HG03135 (cell line): ENCODE measurements around the gene MPP3.
"Not testable (repeated sequence)": the region's sequence is repeated elsewhere in the genome, so short reads cannot be mapped to it uniquely, and the experiment has no call there.

ENCODE experiments used
- ATAC-seq: cut with Tn5 transposase; IDR thresholded peaks from one replicate; pipeline ENCODE4 v1.9.1; 2021; ENCODE audit warnings: mild to moderate bottlenecking, moderate library complexity; ENCODE audit not compliant: unreplicated experiment

The MPP3 gene

DNA sequence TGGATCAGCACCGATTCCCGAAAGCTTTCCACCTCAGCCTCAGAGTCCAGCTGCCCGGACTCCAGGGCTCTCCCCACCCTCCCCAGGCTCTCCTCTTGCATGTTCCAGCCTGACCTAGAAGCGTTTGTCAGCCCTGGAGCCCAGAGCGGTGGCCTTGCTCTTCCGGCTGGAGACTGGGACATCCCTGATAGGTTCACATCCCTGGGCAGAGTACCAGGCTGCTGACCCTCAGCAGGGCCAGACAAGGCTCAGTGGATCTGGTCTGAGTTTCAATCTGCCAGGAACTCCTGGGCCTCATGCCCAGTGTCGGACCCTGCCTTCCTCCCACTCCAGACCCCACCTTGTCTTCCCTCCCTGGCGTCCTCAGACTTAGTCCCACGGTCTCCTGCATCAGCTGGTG lies 29.0 kb upstream of the MPP3 start:
- no peak for ATAC-seq

DNA sequence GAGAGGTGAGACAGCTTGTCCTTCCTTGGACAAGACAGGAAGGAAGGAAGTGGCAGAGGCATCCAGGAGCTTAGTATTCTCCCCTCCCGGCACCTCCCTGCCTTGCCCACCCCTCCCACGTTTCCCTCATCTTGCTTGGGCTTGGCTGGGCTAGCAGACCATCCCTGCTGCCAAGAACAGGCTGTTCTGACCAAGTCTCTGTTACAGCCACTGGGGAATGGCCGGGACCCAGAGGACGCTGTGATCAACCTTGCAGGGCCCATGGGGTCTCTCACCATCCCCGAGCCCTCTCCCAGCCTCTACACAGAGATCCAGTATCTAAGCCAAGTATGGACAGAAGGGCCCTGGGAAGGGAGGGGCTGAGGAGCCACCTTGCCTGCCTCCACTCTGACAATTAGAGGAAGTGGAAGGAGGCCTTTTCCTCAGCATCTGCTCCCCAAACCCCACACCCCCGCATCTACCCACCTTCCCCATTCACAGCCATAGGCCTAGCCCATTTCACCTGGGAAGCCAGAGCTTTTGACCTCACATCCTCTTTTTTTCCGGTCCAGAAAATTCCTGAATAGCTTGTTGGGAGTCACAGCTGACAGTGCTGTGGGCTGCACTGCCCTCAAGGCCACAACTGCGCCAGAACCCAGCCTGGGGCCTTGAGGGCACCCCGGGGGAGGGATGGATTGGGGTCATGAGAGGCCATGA lies 28.1 kb upstream of the MPP3 start:
- no peak for ATAC-seq

DNA sequence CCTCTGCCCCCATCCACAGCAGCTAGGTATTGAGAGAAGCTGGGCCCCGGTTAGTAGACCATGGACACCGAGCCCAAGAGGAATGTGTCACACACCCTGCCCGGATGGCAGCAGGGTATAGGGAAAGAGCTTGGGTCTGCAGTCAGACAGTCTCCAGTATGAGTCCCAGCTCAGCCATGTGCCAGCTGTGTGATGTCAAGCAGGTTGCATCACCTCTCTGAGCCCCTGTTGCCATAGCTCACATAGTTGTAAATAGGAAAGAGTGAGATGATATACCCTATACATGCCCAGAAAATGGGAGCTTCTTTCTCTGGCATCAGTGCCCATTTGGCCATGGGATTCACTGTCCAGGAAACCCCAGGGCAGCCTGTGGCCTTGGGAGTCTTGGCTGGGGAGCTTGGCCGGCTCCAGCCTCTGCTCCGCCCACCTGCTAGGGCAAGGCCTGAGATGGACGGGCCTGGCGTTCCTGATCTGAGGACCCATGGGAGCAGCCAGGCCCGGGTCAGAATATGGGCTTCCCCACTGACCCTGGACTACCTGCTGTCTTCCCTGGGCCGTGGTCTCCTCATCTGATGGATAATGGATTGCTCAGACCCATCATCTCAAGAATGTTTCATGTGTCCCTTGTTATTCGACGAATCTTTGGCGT lies 27.3 kb upstream of the MPP3 start:
- ATAC-seq = no peak

- no peak for ATAC-seq
Measured at GRCh38 chr17:43857957-43858600, 25.1 kb upstream of the MPP3 start.

DNA sequence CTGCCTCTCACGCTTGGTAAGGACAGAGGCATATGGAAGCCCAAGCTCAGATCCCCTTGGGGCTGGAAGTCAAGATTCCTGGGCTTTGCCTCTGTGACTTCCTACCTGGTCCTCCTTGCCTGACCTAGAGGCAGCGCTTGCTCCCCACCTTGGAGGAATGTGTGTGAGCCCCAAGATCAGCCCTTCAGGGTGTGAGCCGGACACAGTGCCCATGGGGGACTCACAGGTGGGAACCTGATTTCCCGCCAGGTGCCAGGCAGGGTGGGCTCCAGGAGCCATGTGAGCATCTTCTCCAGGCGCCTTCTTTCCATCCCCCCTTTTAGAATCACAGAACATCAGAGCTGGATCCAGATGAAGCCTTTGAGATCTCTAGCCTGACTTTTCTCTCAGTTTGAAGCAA lies 24.2 kb upstream of the MPP3 start:
- no peak for ATAC-seq

GRCh38 chr17:43856141-43856540 lies 23.2 kb upstream of the MPP3 start:
- ATAC-seq = no peak

- no peak for ATAC-seq
Measured at GRCh38 chr17:43855061-43855460, 22.1 kb upstream of the MPP3 start.

- no peak for ATAC-seq
Measured at GRCh38 chr17:43854498-43854897, 21.6 kb upstream of the MPP3 start.

- ATAC-seq = no peak
Measured at GRCh38 chr17:43853546-43853945, 20.6 kb upstream of the MPP3 start.

DNA sequence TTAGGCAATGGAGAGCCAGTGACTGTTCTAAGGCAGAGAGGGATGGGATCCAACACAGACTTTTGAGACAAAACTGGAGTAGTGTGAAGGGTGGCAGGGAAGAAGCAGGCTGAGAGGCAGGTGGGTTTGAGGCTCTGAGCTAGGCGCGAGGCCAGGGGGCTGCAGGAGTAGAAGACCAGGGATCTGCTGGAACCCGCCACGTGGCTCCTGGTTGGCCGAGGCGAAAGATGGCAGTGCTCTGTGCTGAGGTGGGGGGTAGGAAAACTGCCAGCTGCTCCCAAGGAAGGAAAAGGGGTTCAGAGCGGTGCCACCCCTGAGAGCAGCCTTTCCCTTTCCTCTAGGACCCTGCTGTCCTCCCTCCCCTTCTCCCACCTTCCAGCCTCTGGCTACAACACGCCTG lies 19.6 kb upstream of the MPP3 start:
- no peak for ATAC-seq

- no peak for ATAC-seq
Measured at GRCh38 chr17:43849116-43849515, 16.2 kb upstream of the MPP3 start.

- no peak for ATAC-seq
Measured at GRCh38 chr17:43848601-43849000, 15.7 kb upstream of the MPP3 start.

DNA sequence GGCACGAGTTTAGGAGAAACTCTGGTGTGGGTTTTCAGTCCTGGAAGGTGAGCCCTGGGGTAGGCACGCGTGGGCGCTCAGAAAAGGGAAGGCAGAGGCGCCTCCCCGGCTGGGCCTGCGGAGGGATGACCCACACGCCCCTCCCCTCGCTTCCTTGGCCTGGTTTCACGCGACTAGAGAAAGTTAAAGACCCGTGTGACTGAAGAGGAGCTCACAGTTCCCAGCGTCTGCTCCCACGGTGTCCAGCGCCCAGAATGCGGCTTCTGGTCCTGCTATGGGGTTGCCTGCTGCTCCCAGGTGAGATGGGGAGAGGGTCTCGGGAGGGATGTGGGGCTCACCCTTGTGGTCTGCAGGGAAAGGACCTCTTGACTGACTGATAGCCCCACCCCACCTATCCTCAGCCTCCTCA lies 14.0 kb upstream of the MPP3 start, which contains the start of gene CD300LG:
Gene CD300LG, plus strand, starts transcription at position 214 of the 409 bp plus-strand sequence. Its CDS starts 41 bp downstream, at position 255.
- no peak for ATAC-seq

DNA sequence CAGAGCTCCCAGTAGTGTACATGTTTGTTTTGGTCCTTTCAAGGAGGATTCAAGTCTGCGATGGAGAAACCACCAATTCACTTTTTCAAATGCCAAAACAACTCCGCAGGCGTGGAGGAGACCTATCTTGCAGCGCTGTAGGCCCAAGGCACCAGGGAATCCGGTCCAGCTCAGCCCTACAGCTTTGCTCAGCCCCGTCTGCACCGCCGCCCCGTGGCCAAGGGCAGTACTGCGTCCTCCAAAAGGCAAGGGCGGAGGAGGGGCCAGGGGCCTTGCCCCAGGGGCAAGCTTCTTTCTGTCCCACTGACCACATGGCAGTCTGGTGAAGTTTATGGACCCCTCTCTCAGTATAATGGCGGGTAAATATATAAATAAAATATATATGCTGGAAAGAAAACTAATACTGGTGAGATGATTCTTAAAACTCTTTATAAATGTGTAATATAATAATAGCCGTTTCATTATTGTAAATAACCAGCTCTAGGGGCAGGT lies 13.3 kb upstream of the MPP3 start:
- no peak for ATAC-seq

- no peak for ATAC-seq
Measured at GRCh38 chr17:43845766-43846165, 12.8 kb upstream of the MPP3 start.

DNA sequence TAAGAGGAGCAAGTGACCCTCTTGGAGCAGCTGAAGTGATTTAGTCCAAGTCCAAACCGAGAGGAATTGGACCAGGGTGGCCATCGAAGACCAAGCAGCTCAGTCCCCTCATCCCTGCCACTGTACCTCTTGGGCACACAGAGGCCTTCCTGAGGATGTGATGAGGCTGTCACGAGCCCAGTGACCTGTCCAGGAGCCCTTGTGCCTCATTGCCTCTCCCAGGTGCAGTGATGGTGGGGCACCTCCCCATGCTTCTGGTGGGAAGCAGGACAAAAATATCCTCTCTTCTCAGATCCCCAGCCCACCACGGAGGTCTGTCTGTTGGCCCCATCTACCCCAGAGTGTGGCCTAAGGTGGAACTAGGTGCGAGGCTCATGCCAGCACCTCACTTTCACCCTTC lies 11.3 kb upstream of the MPP3 start:
- ATAC-seq = no peak

DNA sequence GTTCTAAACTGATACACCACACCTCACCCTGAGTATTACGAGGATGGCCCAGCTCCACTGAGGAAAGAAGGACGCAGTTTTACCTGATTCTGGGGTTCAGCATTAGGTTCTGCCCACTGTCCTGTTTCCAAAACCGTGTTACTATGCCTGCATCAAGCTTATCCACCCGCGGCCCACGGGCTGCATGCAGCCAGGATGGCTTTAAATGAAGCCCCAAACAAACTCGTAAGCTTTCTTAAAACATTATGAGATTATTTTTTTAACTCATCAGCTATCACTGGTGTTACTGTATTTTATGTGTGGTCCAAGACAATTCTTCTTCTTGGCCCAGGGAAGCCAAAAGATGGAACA lies 10.0 kb upstream of the MPP3 start:
- ATAC-seq = no peak

DNA sequence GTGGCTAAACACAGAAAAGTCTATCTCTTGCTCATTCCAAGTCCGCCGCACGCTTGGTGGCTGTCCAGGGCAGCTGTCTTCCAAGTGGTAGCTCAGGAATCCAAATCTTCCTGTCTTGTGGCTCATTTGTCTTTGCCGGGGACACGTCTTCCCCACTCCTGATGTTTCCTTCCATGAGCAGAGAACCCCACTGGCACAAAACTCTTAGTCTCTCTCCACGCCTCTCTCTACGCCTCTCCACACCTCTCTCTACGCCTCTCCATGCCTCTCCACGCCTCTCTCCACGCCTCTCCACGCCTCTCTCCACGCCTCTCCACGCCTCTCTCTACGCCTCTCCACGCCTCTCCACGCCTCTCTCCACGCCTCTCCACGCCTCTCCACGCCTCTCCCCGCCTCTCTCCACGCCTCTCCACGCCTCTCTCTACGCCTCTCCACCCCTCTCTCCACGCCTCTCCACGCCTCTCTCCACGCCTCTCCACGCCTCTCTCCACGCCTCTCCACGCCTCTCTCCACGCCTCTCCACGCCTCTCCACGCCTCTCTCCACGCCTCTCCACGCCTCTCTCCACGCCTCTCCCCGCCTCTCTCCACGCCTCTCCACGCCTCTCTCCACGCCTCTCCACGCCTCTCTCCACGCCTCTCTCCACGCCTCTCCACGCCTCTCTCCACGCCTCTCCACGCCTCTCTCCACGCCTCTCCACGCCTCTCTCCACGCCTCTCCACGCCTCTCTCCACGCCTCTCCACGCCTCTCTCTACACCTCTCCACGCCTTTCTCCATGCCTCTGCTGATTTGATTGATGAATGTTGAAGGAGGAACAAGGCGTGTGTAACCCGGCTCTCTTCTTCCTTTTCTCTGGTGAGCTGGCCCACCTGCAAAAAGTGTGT lies 9.4 kb upstream of the MPP3 start:
- not testable (repeated sequence) for ATAC-seq

- no peak for ATAC-seq
Measured at GRCh38 chr17:43841282-43841681, 8.3 kb upstream of the MPP3 start.

DNA sequence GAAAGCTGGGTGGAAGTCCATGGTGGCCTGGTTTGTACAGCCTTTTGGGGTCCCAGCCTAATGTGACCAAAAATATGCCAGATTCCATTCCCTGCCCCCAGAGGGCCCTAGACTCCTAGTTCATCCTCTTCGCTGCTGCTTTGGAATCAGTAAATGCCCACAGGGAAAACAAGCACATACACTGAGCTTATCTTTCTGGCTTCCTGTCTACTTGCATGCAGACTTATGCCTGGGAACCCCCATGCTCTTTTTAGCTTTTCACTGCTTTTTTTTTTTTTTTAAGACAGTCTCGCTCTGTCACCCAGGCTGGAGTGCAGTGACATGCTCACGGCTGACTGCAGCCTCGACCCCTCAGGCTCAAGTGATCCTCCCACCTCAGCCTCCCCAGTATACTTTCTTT lies 7.9 kb upstream of the MPP3 start:
- no peak for ATAC-seq

DNA sequence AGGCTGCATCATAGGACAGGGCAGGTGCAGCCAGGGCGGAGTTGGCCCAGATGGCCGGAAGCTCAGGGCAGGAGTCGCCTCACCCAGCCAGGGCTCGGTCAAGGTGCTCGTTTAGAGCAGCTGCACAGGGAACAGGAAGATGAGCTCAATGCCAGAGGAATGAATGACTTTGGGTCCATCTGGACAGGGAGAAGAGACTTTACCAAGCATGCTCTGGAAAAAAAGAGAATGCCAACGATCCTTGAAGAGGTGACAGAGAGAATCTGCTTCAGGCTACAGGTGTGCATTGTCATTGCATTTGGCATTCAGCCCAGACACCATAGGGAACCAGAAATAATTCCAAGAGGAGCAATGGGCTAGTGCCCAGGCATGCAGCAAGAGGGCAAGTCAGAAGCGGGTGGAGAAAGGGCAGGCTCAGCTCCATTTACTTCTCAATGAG lies 6.7 kb upstream of the MPP3 start:
- no peak for ATAC-seq
